K562 (cell line): Measurements from ENCODE around the gene ESD. TPM values are rescaled to one million over a fixed set of nuclear protein-coding genes. Genes with fewer than 3 reads are reported as not detected.

Experiments used
- GTF2A2 ChIP-seq: IDR thresholded peaks from 2 replicates; pipeline ENCODE4 v1.6.1; 2016; ENCODE audit warnings: mild to moderate bottlenecking, missing genetic modification characterization, missing compliant biosample characterization
- HOXB6 ChIP-seq: fragments of 250-450 bp; sonication (Bioruptor Pico); IDR thresholded peaks from 2 replicates; pipeline ENCODE4 v1.5.1; 2022; ENCODE audit warnings: mild to moderate bottlenecking, borderline replicate concordance
- MTA2 ChIP-seq: fragments of 450-650 bp; IDR thresholded peaks from 2 replicates; pipeline ENCODE4 v1.6.1; 2016; ENCODE audit warnings: low read depth
- POLR2AphosphoS5 ChIP-seq: IDR thresholded peaks from 2 replicates; pipeline ENCODE4 v1.6.1; 2011; ENCODE audit warnings: mild to moderate bottlenecking, low read depth, low read length, moderate library complexity; ENCODE audit not compliant: control insufficient read depth, insufficient read depth
- SMC3 ChIP-seq: conservative IDR thresholded peaks from 2 replicates; pipeline ENCODE4 v1.6.1; 2011; ENCODE audit warnings: low read depth, low read length, improper control_type of control experiment; ENCODE audit not compliant: insufficient read depth
- ZBTB40 ChIP-seq, 2 experiments: fragments of 450-650 bp in 1 of 2; sonication (generic) in 1 of 2; formaldehyde crosslinking in 1 of 2; IDR thresholded peaks; 2 replicates each; pipeline versions ENCODE4 v1.7.1 to v1.9.0; 2016 to 2022; ENCODE audit warnings: inconsistent platforms in 1 of 2, mild to moderate bottlenecking in 1 of 2, missing genetic modification reagents in 1 of 2
- polyA plus RNA-seq, 8 experiments: library from polyadenylated mRNA; depleted of rRNA in 4 of 8; stranded (reverse) in 5 of 8; unstranded in 3 of 8; fragments of >200 nt; fragmentation: Nextera tagmentation in 2 of 8; fragmentation: Illumina TruSeq in 1 of 8; extraction: Ambion mirVana in 2 of 8; extraction: Trizol in 1 of 8; gene quantifications; 2 replicates each; pipeline versions ENCODE4 v1.2.1 to v1.2.3, GENCODE V29; 2011 to 2014; ENCODE audit warnings: inconsistent platforms in 1 of 8, missing spikeins in 1 of 8
- total RNA-seq, 7 experiments: library from RNA; depleted of rRNA in 6 of 7; stranded (reverse); fragments of >200 nt in 6 of 7; fragmentation: Illumina TruSeq in 2 of 7; extraction: Trizol in 2 of 7; gene quantifications; 2 replicates each; pipeline versions ENCODE4 v1.2.1 to v1.2.3, GENCODE V29; 2011 to 2021; ENCODE audit warnings: low replicate concordance in 1 of 7

The ESD gene
- total and polyA plus RNA-seq, 9 of the 15 experiments (the other 6 are each of a cell fraction or from before 2014, with no cell fraction given): 88.9 to 402 (median 232) TPM

- TF ChIP-seq ZBTB40 (IDR thresholded peaks at IDR 0.05): no peak
- no peak for TF ChIP-seq ZBTB40 (CRISPR knock-in tag; IDR thresholded peaks at IDR 0.05)
- no peak for TF ChIP-seq HOXB6
- TF ChIP-seq SMC3: no peak
- no peak for TF ChIP-seq POLR2AphosphoS5
- no peak for TF ChIP-seq MTA2
- no peak for TF ChIP-seq GTF2A2 (tag)
Measured at GRCh38 chr13:46728777-46729176, 68.2 kb downstream of the ESD start (continued).
